Thyroid gland (tissue), 4 donors: ENCODE data around the gene TRIM52. TPM values are rescaled to one million over a fixed set of nuclear protein-coding genes. Genes with fewer than 3 reads are reported as not detected.
"Not testable (repeated sequence)": the region's sequence is repeated elsewhere in the genome, so short reads cannot be mapped to it uniquely, and the experiment has no call there.

ENCODE experiments used
- DNase-seq, 2 donors: peaks; one replicate each; pipeline ENCODE4 v3.0.0-alpha.2; 2019
- H3K27ac ChIP-seq, 3 donors: fragments of 200-600 bp; sonication (generic); 1 replicate in 2 of 3; 2 replicates in 1 of 3; pipeline ENCODE4 v1.5.1; 2016 to 2019; ENCODE audit warnings: mild to moderate bottlenecking in 1 of 3, moderate library complexity in 1 of 3
- H3K27me3 ChIP-seq: fragments of 200-600 bp; sonication (generic); one replicate; pipeline ENCODE4 v1.5.1; 2019
- H3K36me3 ChIP-seq, 2 donors: fragments of 200-600 bp; sonication (generic); one replicate each; pipeline ENCODE4 v1.5.1; 2016 to 2019
- H3K4me1 ChIP-seq, 2 donors: fragments of 200-600 bp; sonication (generic); one replicate each; pipeline ENCODE4 v1.5.1; 2017 to 2019
- H3K4me3 ChIP-seq, 3 donors: fragments of 200-600 bp; sonication (generic); replicated peaks in 1 of 3; 1 replicate in 2 of 3; 2 replicates in 1 of 3; pipeline ENCODE4 v1.5.1; 2016; ENCODE audit warnings: mild to moderate bottlenecking in 1 of 3
- H3K9me3 ChIP-seq: fragments of 200-600 bp; sonication (generic); one replicate; pipeline ENCODE4 v1.5.1; 2017
- CTCF ChIP-seq, 6 experiments: fragments of 200-600 bp in 3 of 6; fragments of 450-650 bp in 3 of 6; sonication (generic) in 3 of 6; IDR thresholded peaks; one replicate each; pipeline ENCODE4 v1.5.1; 2016 to 2019; ENCODE audit warnings: antibody characterized with exemption in 6 of 6, mild to moderate bottlenecking in 2 of 6, inconsistent platforms in 1 of 6, moderate library complexity in 1 of 6
- POLR2A ChIP-seq, 2 donors: fragments of 450-650 bp; IDR thresholded peaks; one replicate each; pipeline ENCODE4 v1.6.1; 2017; ENCODE audit warnings: antibody characterized with exemption in 2 of 2, mild to moderate bottlenecking in 2 of 2, moderate library complexity in 1 of 2
- whole genome bisulfite sequencing, 2 donors: methylation state at CpG; one replicate each; pipeline ENCODE4 v1.1.5; 2017; 5-methylcytosine and 5-hydroxymethylcytosine counted together
- intact Hi-C: fragments of 100-400 bp; cut with DNase I; formaldehyde crosslinking; loops from one replicate; pipeline ENCODE4 v1.15.1; 2023
- total RNA-seq, 4 donors: library from RNA; depleted of rRNA; stranded (reverse); fragments of >200 nt; gene quantifications; one replicate each; pipeline ENCODE4 v1.2.3, GENCODE V29; 2016

TRIM52 gene
- total RNA-seq, 4 donors from 2014 or later, result 14.8 to 30.8 (median 23.8) TPM

DNA sequence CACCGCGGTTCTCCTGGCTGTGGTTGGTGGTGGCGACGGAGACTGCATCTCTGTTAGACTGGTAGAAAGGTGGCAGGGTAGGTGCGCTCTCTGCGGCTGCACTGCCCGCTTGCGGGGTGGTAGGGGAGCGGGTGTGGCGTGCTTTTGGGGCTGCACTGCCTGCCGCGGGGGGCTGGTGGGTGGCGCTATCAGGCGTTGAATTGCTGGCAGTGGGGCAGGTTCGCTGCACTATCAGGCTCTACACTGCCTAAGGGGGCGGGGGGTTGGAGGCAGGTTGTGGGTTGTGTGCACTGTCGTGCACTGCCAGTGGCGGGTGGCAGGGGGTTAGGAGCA, 21.0 kb upstream of the TRIM52 start:
- Histone ChIP-seq H3K4me3 (no peak overlapping the region), H3K27me3 (no peaks in the 10 kb centered on the region), H3K27ac (no peak overlapping the region), H3K9me3 (no peaks in the 10 kb centered on the region), H3K4me1 (no peaks in the 10 kb centered on the region), H3K36me3 (no peaks in the 10 kb centered on the region)
- 84 to 97% methylated on average over 16 to 18 of the region's 18 CpGs for WGBS, 2 donors
- intact Hi-C loops, result no loop called here
- TF ChIP-seq CTCF (IDR thresholded peaks at IDR 0.05) (no peak), POLR2A (IDR thresholded peaks at IDR 0.05) (no peak)
- DNase-seq, result no peak

GRCh38 chr5:181281077-181281983, 20.4 kb upstream of the TRIM52 start:
- no peak overlapping the region for H3K27ac ChIP-seq
- WGBS, 2 donors, result 90 to 94% methylated on average over 40 of the region's 40 CpGs
- no peak for DNase-seq
- H3K4me1 ChIP-seq, result no peaks in the 10 kb centered on the region
- no peaks in the 10 kb centered on the region for H3K9me3 ChIP-seq
- intact Hi-C loops, result no loop called here
- no peak for TF ChIP-seq CTCF (IDR thresholded peaks at IDR 0.05)
- no peak for TF ChIP-seq POLR2A (IDR thresholded peaks at IDR 0.05)
- no peaks in the 10 kb centered on the region for H3K36me3 ChIP-seq
- H3K27me3 ChIP-seq, result no peaks in the 10 kb centered on the region
- H3K4me3 ChIP-seq, result no peak overlapping the region

- intact Hi-C loops, result no loop called here
- Histone ChIP-seq H3K27me3 (no peaks in the 10 kb centered on the region), H3K4me3 (no peak overlapping the region), H3K4me1 (no peaks in the 10 kb centered on the region), H3K9me3 (no peaks in the 10 kb centered on the region), H3K27ac (no peak overlapping the region), H3K36me3 (no peaks in the 10 kb centered on the region)
- no peak for TF ChIP-seq CTCF (IDR thresholded peaks at IDR 0.05)
- DNase-seq, result no peak
- 87 to 91% methylated on average over 7 of the region's 7 CpGs for WGBS, 2 donors
Observed at GRCh38 chr5:181280251-181280762, 19.4 kb upstream of the TRIM52 start.

- WGBS, 2 donors, result 33 to 44% methylated on average over 14 to 15 of the region's 28 CpGs
- intact Hi-C loops, H3K4me1 ChIP-seq, H3K36me3 ChIP-seq, H3K9me3 ChIP-seq, H3K27ac ChIP-seq, H3K4me3 ChIP-seq, H3K27me3 ChIP-seq: not testable (repeated sequence)
- TF ChIP-seq CTCF (IDR thresholded peaks at IDR 0.05), result peak in 3 of 6 experiments; percentile 10 to 48 (median 29)
- DNase-seq, result peak in 1 of 2 donors; percentile 32
Observed at GRCh38 chr5:181273433-181273744, 12.4 kb upstream of the TRIM52 start.

- no peaks in the 10 kb centered on the region for H3K4me1 ChIP-seq
- no peaks in the 10 kb centered on the region for H3K36me3 ChIP-seq
- H3K9me3 ChIP-seq, result no peaks in the 10 kb centered on the region
- DNase-seq, result no peak
- TF ChIP-seq POLR2A (IDR thresholded peaks at IDR 0.05), result no peak
- no peak for TF ChIP-seq CTCF (IDR thresholded peaks at IDR 0.05)
- WGBS, 2 donors, result 91 to 92% methylated on average over 3 of the region's 3 CpGs
- H3K27me3 ChIP-seq, result no peaks in the 10 kb centered on the region
- no peak overlapping the region for H3K4me3 ChIP-seq
- intact Hi-C loops, result no loop called here
- H3K27ac ChIP-seq, result no peak overlapping the region
Observed at GRCh38 chr5:181271081-181271480, 10.1 kb upstream of the TRIM52 start.

GRCh38 chr5:181267907-181268306, 7.0 kb upstream of the TRIM52 start:
- intact Hi-C loops, H3K4me1 ChIP-seq, H3K27me3 ChIP-seq, H3K36me3 ChIP-seq, H3K9me3 ChIP-seq, H3K4me3 ChIP-seq, DNase-seq, H3K27ac ChIP-seq: not testable (repeated sequence)
- WGBS, 2 donors, result 80 to 86% methylated on average over 12 of the region's 12 CpGs
